ENCODE measurements around the gene TPM2. TPM values are rescaled to one million over a fixed set of nuclear protein-coding genes. Genes with fewer than 3 reads are reported as not detected.

TPM2 gene
- total RNA-seq, 1 donor from 2014 or later: 1,217 TPM

DNA sequence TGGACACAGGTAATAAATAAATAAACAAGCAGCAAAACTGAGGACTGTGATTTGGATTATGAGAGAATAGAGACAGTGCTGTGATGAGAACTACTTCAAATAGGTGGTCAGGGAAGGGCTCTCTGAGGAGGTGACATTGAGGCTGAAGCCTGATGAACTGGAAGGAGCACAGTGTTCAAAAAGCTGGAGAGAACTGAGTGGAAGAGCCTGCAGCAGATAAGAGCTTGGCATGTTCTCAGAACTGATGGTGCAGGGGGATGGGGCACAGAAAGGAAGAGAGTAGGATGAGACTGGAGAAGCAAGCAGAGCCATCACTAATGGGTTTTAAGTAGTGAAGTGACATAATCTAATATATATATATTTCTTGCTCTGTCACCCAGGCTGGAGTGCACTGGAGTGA lies 11.2 kb upstream of the TPM2 start:
- intact Hi-C loops (cut with micrococcal nuclease): no loop called here
- peak; percentile 66 for ATAC-seq
- DNase-seq: no peak

DNA sequence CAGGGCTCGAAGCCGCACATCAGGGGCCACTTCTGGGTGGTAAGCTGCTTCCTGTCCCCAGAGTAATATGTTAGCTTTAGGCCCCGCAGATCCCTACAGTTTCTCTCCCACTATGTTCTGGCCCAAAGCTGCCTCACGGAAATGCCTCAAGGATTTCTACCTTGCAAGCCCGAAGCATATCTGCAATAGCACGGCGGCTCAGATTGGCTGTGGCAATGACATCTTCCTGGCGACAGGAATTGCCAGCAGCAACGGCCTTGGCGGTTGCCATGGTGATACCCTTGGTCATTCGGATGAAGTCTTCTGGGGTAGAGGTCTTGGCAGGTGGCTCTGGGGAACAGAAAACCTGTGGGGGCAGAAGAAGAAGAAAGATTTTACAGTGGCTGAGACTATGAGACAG lies 10.3 kb upstream of the TPM2 start:
- no peak for DNase-seq
- intact Hi-C loops (cut with micrococcal nuclease): no loop called here
- ATAC-seq: no peak

DNA sequence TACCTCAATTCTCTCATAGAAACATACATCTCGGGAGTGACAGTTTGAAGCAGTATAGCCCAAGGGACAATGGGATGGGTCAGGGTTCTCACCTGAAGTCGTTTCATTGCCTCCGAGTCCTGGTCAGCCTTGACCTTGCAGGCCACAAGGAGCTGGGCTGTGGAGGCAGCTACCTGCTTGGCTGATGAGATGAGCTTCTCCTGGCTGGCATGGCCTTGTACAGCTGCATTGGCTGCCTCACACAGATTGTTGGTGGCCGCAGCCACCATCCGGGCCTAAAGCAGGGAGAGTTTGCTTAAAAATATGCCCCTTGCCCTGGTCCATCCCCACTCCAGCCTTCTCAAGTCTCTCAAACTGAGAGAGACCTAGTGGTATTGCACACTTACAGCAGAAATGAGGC lies 8.5 kb upstream of the TPM2 start:
- DNase-seq (no peak), ATAC-seq (no peak)
- intact Hi-C loops (cut with micrococcal nuclease): no loop called here

DNA sequence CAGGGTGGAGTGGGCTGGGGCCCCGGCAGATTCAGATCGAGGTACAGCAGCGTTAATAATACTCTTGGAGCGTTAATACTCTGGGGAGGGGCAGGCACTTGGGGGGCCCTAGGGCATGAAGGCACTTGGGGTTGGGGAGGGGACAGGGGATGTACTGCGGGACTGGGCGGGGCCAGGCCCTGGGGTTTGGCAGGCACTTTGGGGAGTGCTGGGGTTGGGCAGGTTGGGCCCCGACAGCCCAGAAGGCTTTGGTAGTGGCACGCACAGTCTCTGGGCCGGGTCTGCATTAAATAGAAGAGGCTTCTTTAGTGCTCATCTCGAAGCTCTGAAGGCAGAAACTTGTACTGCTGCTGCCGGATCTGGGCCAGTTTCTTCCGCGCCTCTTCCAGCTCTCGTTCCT lies 7.8 kb upstream of the TPM2 start:
- ATAC-seq: peak; percentile 7
- intact Hi-C loops (cut with micrococcal nuclease): no loop called here
- no peak for DNase-seq

DNA sequence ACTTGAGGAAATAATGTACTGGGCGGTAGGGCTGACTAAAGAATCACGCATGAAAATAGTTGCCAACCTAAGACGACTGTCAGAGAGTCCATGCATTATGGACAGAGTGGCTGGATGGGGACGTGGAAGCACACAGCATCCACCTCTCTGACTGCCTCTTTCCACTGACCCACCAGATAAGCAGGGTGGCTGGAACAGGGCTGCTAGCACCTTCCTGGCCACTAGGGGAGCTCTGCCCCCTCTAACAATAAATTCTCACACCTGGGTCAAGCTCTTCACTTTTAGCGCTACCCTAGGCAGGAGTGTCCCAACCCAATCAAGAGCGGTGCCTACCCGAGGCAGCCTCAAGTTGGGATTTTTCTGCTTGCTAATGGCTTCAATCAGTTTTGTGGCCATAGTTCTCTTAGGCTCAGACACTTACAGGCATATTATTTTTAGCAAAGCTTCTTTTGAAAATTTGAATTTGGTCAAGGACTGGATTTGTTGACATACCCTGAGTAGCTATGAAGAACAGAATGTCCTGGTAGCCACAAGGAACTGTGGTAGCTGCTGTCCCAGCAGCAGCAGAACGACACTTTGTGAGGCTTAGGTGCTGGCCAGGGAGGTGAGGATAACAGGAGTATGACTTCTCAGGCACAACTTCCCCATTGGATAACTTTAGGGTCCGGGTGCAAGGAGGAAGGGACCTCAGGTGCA lies 6.9 kb upstream of the TPM2 start:
- intact Hi-C loops (cut with micrococcal nuclease): no loop called here
- peak; percentile 71 for ATAC-seq
- DNase-seq: peak; percentile 68

DNA sequence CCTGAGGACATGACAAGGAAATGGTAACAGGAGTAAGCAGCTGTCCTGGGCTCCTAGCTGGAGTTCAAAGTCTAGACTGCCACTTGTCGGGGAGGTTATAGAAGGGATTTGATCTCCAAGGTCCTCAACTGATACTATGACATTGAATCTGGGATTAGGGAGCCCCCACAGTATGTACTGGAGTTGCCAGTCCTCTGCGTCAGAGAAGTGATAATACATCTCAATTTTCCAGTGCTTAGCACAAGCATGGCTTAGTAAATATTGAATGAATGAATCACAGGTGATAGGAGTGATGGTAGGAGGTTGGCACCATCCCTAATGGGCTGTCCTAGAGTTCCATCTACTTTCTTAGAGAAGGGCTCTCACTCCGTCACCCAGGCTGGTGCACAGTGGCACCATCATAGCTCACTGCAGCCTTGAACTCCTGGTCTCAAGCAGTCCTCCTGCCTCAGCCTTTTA lies 6.2 kb upstream of the TPM2 start:
- ATAC-seq (peak; percentile 1), DNase-seq (no peak)
- intact Hi-C loops (cut with micrococcal nuclease): no loop called here

DNA sequence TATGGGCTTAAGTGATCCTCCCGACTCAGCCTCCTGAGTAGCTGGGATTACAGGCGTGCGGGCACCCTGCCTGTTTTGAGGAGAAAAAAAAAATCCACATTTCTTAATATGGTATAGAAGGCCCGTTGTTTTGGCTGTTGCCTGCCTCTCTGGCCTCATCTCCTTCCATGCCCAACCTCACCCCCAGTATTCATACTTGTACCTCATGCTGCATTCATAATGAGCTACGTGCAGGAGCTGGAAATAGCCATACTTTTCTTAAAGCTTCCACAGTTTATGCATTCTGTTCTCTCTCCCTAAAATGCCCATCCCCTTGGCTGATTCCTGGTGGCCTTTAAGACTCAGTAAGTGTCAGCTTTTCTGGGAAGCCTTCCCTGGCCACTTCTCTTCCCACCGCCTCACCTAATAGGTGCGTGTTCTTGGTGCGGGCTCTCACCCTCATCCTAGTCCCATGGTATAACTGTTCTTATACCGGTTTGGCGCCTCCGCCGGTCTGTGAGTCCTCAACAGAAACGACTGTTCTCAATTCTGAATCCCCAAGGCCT lies 2.1 kb upstream of the TPM2 start:
- DNase-seq: no peak
- ATAC-seq: no peak

DNA sequence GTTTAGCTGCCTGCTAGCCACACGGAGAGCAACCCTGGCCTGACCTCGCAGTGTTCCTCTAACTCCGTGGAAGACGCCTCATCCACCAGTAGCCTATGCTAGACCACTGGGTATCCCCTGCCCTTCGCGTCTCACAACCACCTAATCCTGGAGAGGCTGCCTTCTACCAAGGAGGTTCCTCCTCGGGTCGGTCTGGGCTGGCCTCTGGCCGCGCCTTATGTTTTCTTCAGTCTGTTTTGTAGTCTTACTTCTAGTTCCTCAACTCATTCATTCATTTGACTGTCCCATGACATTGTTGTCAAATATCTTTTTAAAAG lies 1.6 kb upstream of the TPM2 start:
- ATAC-seq (no peak), DNase-seq (no peak)
- intact Hi-C loops (cut with micrococcal nuclease): no loop called here

More for the DNA sequence above, 2.1 kb upstream of the TPM2 start:
- intact Hi-C loops (cut with micrococcal nuclease): no loop called here

DNA sequence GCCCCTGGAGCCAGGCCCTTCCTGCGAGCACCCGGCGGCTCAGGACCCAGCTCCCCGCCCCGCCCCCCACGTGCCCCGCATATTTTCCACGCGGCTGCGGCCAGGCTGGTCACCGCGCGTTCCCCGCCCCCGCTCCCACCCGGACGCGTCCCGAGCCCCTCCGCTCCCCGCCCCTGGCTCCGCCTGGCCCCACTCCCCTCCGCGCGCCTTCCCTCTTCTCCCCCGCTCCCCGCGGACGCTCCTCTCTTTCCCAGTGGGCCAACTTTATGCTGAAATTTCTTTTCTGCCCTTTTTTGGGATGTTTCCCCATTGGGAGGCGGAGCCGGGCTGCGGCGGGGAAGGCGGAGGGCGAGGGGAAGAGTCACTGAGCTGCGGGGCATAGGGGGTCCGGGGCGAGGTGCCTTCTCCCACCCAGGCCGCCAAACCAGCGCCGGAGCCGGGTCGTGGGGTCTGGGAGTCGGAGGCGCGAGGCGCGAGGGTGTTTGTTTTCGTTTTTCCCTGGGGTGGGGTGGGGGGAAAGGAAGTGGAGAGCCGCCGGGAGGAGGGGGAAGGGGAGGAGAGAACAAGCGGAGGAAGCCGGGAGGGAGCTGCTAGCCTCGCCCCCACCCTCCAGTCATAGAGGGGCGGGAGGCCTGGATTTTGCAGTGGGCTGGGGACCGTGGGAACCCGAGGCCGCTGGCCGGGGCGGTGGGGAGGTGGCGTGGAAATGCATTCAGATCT lies 1.0 kb upstream of the TPM2 start:
- peak; percentile 90 for DNase-seq
- intact Hi-C loops (cut with micrococcal nuclease): no loop called here
- peak; percentile 68 for ATAC-seq

DNA sequence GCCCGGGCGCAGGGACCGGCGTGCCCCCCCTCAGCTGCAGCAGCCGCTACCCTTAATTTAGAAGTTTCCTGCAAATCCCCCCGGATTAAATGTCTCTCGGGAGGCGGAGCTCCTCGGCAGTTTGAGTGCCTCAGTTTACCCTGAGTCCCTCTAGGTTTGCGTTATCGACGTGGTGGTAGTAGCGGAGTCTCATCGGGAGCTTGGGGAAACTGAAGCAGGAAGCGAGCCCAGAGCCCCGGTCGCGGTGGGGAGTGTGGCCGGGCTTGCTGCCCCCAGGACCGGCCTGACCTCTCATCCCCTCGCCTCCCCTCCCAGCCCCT lies 529 bp upstream of the TPM2 start:
- DNase-seq (no peak), ATAC-seq (no peak)
- intact Hi-C loops (cut with micrococcal nuclease): no loop called here

DNA sequence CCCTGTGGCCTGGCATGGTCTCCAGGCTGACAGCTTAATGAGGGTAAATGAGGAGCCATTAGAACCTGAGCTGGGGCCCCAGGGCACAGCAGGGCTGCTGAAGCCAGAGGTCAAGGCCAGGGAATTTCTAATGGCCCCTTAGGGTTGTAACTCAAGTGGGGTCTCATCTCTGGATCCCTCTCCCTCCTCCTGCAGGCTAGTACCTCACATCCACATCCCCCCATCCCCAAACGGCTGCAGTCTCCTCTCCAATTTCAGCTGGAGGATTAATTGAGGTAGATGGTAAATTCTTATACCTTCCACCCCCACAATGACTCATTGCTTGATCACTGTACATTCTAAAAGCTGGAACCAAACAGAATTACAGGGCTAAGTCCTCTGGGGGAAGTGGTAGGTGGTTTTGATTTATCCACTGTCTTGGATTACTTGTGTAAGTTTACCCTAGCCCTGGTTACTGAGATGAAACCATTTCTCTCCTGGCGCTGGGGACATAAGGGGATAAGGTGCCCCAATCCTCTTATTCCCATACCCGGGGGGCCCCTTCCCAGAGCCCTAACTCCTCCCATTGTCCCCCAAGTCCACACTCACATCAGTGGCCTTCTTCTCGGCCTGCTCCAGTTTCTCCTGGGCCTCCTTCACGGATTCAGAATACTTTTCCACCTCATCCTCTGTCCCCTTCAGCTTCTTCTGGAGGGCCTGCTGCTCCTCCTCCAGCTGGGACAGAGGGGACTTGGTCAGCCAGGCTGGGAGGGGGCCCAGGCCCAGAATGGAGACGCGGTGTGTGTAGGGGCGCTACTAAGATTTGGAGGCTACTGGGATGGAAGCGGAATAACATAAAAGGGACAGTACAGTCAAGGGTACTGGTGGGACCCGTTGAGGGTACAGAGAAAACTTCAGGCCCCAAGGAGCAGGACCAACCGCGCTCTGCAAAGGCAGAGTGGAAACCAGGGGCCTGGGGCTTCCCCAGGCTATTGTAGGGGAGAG lies 875 bp downstream of the TPM2 start:
- intact Hi-C loops (cut with micrococcal nuclease): no loop called here
- no peak for DNase-seq
- ATAC-seq: no peak

DNA sequence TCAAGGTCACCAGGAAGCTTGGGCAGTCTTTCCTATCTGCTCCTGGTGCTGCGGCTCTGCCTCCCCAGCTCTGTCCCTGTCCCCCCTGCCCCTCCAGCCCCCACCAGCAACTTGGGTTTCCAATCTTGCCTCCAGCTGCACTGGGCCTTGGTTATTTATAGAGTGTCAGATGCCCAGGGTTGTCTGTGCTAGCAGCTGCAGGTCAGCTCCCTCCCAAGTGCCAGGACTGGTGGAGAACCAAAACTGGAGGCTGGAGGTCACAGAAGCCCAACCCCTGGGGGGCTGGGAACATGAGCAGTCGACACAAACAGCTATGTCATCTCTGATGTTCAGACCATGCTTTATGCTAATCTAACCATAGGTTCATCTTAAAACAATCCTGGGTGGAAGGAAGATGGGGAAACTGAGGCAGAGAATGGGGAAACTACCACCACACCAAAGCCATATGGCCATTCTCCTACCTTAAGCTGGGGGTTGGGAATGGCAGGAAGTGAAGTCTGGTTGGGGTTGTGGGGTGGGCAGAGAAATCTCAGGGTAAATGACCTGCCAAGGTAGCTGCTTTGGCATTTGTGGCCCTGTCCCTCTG lies 1.7 kb downstream of the TPM2 start:
- intact Hi-C loops (cut with micrococcal nuclease): no loop called here
- peak; percentile 15 for ATAC-seq
- peak; percentile 59 for DNase-seq

DNA sequence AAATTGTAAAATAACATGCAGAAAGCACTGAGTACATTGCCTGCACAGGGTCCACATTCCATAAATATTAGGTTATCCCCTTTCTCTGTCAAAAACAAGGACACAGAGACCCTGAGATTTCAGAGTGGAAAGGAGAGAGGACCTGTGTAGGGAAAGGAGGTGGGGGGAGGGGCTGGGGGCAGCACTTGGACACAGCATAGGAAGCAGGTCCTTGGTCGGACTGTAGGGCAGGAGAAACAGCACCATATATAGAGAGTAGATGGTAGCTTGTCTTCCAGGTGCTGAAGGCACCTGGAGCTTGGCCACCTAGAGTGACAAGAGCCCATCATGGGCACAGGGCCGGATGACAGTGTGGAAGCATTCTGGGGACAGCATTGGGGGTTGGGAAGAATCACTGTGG lies 2.4 kb downstream of the TPM2 start:
- intact Hi-C loops (cut with micrococcal nuclease): no loop called here
- DNase-seq: no peak
- ATAC-seq: no peak

DNA sequence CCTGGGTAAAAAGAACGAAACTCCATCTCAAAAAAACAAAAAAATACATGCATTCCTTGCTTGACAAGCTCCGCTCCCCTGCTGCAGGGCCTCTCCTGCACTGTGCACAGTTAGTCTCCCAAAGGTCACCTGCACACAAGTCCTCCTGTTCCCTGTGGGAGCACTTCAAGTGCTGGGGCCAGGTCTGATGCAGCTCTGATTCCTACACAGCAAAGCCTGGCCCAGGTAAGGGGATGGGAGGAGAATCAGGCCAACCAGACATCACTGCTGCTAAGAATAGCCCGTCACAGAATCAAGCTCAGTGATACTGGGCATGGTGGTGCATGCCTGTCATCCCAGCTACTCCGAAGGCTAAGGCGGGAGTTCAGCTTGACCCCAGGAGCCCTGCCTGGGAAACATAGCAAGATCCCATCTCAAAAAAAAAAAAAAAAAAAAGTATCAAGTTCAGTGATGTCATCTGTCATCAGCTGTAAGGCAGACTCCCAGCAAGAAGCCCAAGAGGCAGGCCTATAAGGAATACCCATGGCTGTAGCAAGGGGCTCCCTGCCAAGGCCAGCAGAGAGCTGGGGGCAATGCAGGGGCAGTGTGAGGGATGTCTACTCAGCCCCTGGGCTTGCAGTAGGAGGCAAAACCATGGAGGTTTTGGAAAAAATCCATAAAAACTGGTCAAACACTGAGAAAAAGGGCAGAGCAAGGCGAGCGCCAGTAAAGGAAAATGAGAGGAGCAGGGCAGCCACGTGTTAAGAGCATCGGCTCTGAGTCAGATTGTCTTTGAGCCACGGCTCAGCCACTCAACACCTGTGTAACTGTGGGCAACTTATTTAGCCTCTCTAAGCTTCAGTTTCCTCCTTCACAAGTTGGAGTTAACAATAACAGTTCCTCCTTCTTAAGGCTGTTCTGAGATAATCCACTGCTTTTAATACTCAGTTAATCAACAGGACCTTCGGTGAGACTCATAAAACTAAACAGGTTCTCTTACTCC lies 3.2 kb downstream of the TPM2 start:
- intact Hi-C loops (cut with micrococcal nuclease): no loop called here
- ATAC-seq (peak; percentile 42), DNase-seq (peak; percentile 46)

DNA sequence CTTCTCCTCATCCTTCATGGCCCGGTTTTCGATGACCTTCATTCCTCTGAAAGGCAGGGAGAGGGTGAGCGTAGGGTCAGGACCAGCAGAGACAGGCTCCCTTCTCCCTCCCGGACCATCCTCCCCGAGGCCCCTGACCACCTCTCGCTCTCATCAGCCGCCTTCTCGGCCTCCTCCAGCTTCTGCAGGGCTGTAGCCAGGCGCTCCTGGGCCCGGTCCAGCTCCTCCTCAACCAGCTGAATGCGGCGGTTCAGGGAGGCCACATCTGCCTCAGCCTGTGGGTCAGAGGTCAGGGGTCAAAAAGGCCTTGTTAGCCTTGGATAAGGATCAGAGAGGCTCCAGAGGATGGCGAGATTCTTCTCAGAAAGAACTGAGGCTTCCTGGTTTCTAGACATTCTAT lies 4.2 kb downstream of the TPM2 start:
- DNase-seq: peak; percentile 51
- intact Hi-C loops (cut with micrococcal nuclease): no loop called here
- ATAC-seq: no peak

DNA sequence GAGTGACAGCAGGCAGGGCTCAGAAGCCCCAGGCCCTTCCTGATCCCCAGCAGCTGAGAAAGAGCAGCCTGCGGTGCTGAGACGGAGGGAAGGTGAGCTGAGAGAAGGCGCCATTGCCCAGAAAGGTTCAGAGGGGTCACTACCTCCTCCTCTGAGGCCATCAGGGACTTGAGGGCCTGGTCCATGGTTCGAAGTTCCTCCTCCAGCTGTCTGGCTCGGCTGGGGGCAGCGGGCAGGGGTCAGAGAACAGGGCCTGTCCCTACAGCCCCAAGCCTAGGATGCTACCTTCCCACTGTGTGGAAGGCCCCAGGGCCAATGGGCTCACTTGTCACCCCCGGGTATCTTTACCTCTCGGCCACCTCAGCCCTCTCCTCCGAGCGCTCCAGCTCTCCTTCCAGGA lies 4.8 kb downstream of the TPM2 start:
- no peak for DNase-seq
- intact Hi-C loops (cut with micrococcal nuclease): no loop called here
- no peak for ATAC-seq

DNA sequence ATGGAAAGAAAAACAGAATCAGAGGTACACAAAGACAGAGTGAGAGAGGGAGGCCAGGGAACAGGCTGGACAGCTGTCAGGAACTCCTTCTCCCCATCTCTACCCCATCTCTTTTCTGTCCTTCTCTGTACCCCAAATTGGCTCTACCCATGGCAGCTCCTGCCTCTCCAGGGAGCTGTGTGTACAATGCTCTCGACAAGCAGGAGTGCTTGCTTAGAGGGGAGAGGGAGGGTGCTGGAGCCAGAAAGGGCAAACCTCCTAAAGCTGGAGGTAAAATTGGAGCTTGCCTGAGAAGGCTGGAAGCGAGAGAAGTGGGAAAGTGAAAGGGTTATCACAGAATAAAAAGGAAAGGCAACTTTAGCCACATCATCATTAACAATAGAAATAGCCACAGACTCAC lies 6.4 kb downstream of the TPM2 start:
- intact Hi-C loops (cut with micrococcal nuclease): no loop called here
- DNase-seq: no peak
- no peak for ATAC-seq

DNA sequence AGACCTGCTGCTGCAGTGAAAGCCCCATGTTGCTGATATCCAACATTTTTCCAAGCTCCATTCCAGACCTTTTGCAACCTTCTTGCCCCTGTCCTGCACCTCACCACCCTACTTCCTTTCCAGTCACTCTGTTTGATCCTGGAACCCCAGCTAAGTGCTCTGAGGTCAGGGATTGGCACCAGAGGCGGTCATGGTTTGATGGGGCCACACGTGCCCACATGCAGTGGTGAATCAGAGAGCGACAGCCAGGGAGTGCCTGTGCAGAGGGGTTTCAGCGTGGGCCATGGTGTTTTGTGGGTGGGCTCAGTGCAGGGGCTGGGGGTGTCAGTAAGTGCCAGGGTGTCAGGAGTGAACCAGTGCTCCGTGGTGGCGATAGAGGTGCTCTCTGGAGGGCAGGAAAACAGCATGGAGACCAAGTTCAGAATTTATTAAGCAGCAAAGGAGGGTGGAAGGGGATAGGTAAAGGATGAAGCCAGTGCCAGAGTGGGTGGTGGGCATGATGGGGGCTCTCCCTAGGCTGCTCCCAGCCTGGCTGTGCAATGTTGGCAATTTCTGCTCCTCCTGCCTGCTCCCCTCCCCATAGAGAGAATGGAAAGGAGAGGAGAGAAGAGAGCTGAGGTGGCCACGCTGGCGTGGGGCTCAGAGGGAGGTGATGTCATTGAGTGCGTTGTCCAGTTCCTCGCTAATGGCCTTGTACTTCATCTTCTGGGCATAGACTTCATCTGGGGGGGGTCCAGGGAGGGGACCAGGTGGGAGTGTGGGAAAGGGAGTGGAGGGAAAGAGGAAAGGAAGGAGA lies 7.0 kb downstream of the TPM2 start:
- DNase-seq (no peak), ATAC-seq (no peak)
- intact Hi-C loops (cut with micrococcal nuclease): no loop called here

Data from left ventricle myocardium superior (tissue), 1 donor.